Left ventricle myocardium superior (tissue), 1 donor: ENCODE results near the gene ACTRT2. TPM values are rescaled to one million over a fixed set of nuclear protein-coding genes. Genes with fewer than 3 reads are reported as not detected.

Source experiments
- ATAC-seq: fragments of 200-7000 bp; cut with Tn5 transposase; one replicate; pipeline ENCODE4 v1.9.1; 2020; ENCODE audit warnings: mild to moderate bottlenecking, moderate library complexity
- DNase-seq: peaks from one replicate; pipeline ENCODE4 v3.0.0-alpha.2; 2020
- intact Hi-C: fragments of 100-400 bp; cut with micrococcal nuclease; formaldehyde crosslinking; loops from one replicate; pipeline ENCODE4 v1.11.0; 2022
- total RNA-seq: library from RNA; stranded (reverse); fragmentation: NEBNext Ultra II Directional; extraction: Animal tissue kit (Norgen Biotek cat#: 25700); gene quantifications from one replicate; pipeline ENCODE4 v1.2.1, GENCODE V29; 2021
- donor health status: DM: no; HTN: yes; CAD: no; lungs with severe emphysema.

Gene ACTRT2
- total RNA-seq, 1 donor from 2014 or later, result not detected

- DNase-seq (no peak), ATAC-seq (no peak)
- intact Hi-C loops, result no loop called here
These were observed 20.4 kb upstream of the ACTRT2 start for GRCh38 chr1:3000671-3001470.

- DNase-seq (no peak), ATAC-seq (peak; percentile 26)
- intact Hi-C loops, result no loop called here
These were observed 19.6 kb upstream of the ACTRT2 start for GRCh38 chr1:3001471-3002348.

GRCh38 chr1:3002349-3003038, 18.8 kb upstream of the ACTRT2 start:
- ATAC-seq (no peak), DNase-seq (no peak)
- intact Hi-C loops, result no loop called here

GRCh38 chr1:3003039-3003940, 18.0 kb upstream of the ACTRT2 start:
- DNase-seq, result no peak
- ATAC-seq, result no peak
- intact Hi-C loops, result no loop called here

GRCh38 chr1:3003941-3004270, 17.4 kb upstream of the ACTRT2 start:
- intact Hi-C loops, result no loop called here
- ATAC-seq (no peak), DNase-seq (no peak)

- no peak for ATAC-seq
- intact Hi-C loops, result no loop called here
- DNase-seq, result no peak
These were observed 16.7 kb upstream of the ACTRT2 start for GRCh38 chr1:3004285-3005205.

GRCh38 chr1:3005771-3006170, 15.5 kb upstream of the ACTRT2 start:
- no peak for DNase-seq
- ATAC-seq, result no peak
- intact Hi-C loops, result no loop called here

- ATAC-seq, result no peak
- DNase-seq, result no peak
- intact Hi-C loops, result no loop called here
These were observed 13.7 kb upstream of the ACTRT2 start for GRCh38 chr1:3007298-3008147.

- ATAC-seq (no peak), DNase-seq (no peak)
- intact Hi-C loops, result no loop called here
These were observed 12.2 kb upstream of the ACTRT2 start for GRCh38 chr1:3009021-3009420.

- ATAC-seq, result no peak
- DNase-seq, result no peak
These were observed 11.7 kb upstream of the ACTRT2 start for GRCh38 chr1:3009556-3009955.

GRCh38 chr1:3011127-3011526, 10.1 kb upstream of the ACTRT2 start:
- no peak for ATAC-seq
- intact Hi-C loops, result loop anchor here (10.0 kb wide), 1 partner anchor 414 kb away; no protein-coding TSS in a partner anchor
- no peak for DNase-seq

More at GRCh38 chr1:3009556-3009955, 11.7 kb upstream of the ACTRT2 start:
- intact Hi-C loops, result no loop called here

GRCh38 chr1:3011631-3012455, 9.4 kb upstream of the ACTRT2 start:
- ATAC-seq, result no peak
- peak; percentile 23 for DNase-seq
- intact Hi-C loops, result loop anchor here (10.0 kb wide), 1 partner anchor 413 kb away; no protein-coding TSS in a partner anchor

GRCh38 chr1:3012456-3013291, 8.6 kb upstream of the ACTRT2 start:
- intact Hi-C loops, result loop anchor here (10.0 kb wide), 1 partner anchor 412 kb away; no protein-coding TSS in a partner anchor
- ATAC-seq (peak; percentile 91), DNase-seq (peak; percentile 81)

GRCh38 chr1:3013371-3014049, 7.8 kb upstream of the ACTRT2 start:
- ATAC-seq (no peak), DNase-seq (no peak)
- intact Hi-C loops, result loop anchor here (10.0 kb wide), 1 partner anchor 411 kb away; no protein-coding TSS in a partner anchor
